Trophoblast cell (in vitro differentiated cells and primary cell): ENCODE measurements around the gene GSTA3.
A peak's percentile ranks its signal among the peaks of the same experiment; 100 is the strongest.
"Not testable (repeated sequence)": the region's sequence is repeated elsewhere in the genome, so short reads cannot be mapped to it uniquely, and the experiment has no call there.

Experiments
- DNase-seq, 2 donors: peaks; one replicate each; pipeline ENCODE4 v3.0.0-alpha.2; 2016
- H2AFZ ChIP-seq: 2 replicates; pipeline ENCODE4 v1.6.1; 2013; ENCODE audit warnings: low read length, moderate library complexity, mild to moderate bottlenecking; ENCODE audit not compliant: insufficient read depth, poor library complexity
- H2AK5ac ChIP-seq: 2 replicates; pipeline ENCODE4 v1.6.1; 2013; ENCODE audit warnings: mild to moderate bottlenecking, low read length
- H2BK120ac ChIP-seq: 2 replicates; pipeline ENCODE4 v1.6.1; 2013; ENCODE audit warnings: low read length, mild to moderate bottlenecking, moderate library complexity; ENCODE audit not compliant: insufficient read depth, poor library complexity
- H2BK12ac ChIP-seq: 2 replicates; pipeline ENCODE4 v1.6.1; 2013; ENCODE audit warnings: mild to moderate bottlenecking, low read length, moderate library complexity
- H2BK5ac ChIP-seq: 2 replicates; pipeline ENCODE4 v1.6.1; 2013; ENCODE audit warnings: low read length, low read depth, moderate library complexity, mild to moderate bottlenecking; ENCODE audit not compliant: poor library complexity
- H3K14ac ChIP-seq: 2 replicates; pipeline ENCODE4 v1.6.1; 2013; ENCODE audit warnings: mild to moderate bottlenecking, low read length
- H3K18ac ChIP-seq: 2 replicates; pipeline ENCODE4 v1.6.1; 2013; ENCODE audit warnings: mild to moderate bottlenecking, low read length
- H3K23ac ChIP-seq: 2 replicates; pipeline ENCODE4 v1.6.1; 2013; ENCODE audit warnings: low read length
- H3K27ac ChIP-seq: 2 replicates; pipeline ENCODE4 v1.5.1; 2013; ENCODE audit warnings: low read depth, mild to moderate bottlenecking, inconsistent platforms, low read length, moderate library complexity
- H3K27me3 ChIP-seq: 2 replicates; pipeline ENCODE4 v1.6.1; 2013; ENCODE audit warnings: inconsistent platforms, mild to moderate bottlenecking, low read length, moderate library complexity; ENCODE audit not compliant: insufficient read depth
- H3K36me3 ChIP-seq, 2 experiments: 1 replicate in 1 of 2; 2 replicates in 1 of 2; pipeline ENCODE4 v1.6.1; 2013; ENCODE audit warnings: low read length in 2 of 2, mild to moderate bottlenecking in 2 of 2, moderate library complexity in 1 of 2; ENCODE audit not compliant: insufficient read depth in 2 of 2, control insufficient read depth in 1 of 2
- H3K4ac ChIP-seq: 2 replicates; pipeline ENCODE4 v1.6.1; 2013; ENCODE audit warnings: low read depth, mild to moderate bottlenecking, low read length, moderate library complexity
- H3K4me1 ChIP-seq, 2 experiments: 1 replicate in 1 of 2; 2 replicates in 1 of 2; pipeline ENCODE4 v1.6.1; 2013; ENCODE audit warnings: low read length in 2 of 2, mild to moderate bottlenecking in 2 of 2, moderate library complexity in 1 of 2; ENCODE audit not compliant: insufficient read depth in 2 of 2, control insufficient read depth in 1 of 2
- H3K4me2 ChIP-seq: 2 replicates; pipeline ENCODE4 v1.6.1; 2013; ENCODE audit warnings: inconsistent platforms, mild to moderate bottlenecking, low read length, moderate library complexity
- H3K4me3 ChIP-seq: 2 replicates; pipeline ENCODE4 v1.5.1; 2013; ENCODE audit warnings: mild to moderate bottlenecking, low read depth, low read length, inconsistent platforms
- H3K79me1 ChIP-seq: one replicate; pipeline ENCODE4 v1.6.1; 2013; ENCODE audit warnings: low read length
- H3K79me2 ChIP-seq: 2 replicates; pipeline ENCODE4 v1.6.1; 2013; ENCODE audit warnings: low read length, mild to moderate bottlenecking; ENCODE audit not compliant: control insufficient read depth, insufficient read depth, poor library complexity
- H3K9ac ChIP-seq: 2 replicates; pipeline ENCODE4 v1.6.1; 2013; ENCODE audit warnings: mild to moderate bottlenecking, low read length
- H3K9me3 ChIP-seq: 2 replicates; pipeline ENCODE4 v1.6.1; 2013; ENCODE audit warnings: low read depth, mild to moderate bottlenecking, control low read depth, inconsistent platforms, low read length; ENCODE audit not compliant: insufficient read depth
- H4K12ac ChIP-seq: 2 replicates; pipeline ENCODE4 v1.6.1; 2013; ENCODE audit warnings: low read depth, mild to moderate bottlenecking, low read length, moderate library complexity
- H4K8ac ChIP-seq: 2 replicates; pipeline ENCODE4 v1.6.1; 2013; ENCODE audit warnings: low read depth, mild to moderate bottlenecking, low read length, moderate library complexity
- H4K91ac ChIP-seq: one replicate; pipeline ENCODE4 v1.6.1; 2013; ENCODE audit warnings: low read depth, mild to moderate bottlenecking, low read length, moderate library complexity
- WGBS: extraction: QIAGEN DNeasy Blood & Tissue Kit; methylation state at CpG from one replicate; pipeline ENCODE4 v1.1.7; 2013; ENCODE audit warnings: missing lambda C conversion rate; ENCODE audit not compliant: insufficient read length, insufficient coverage; ENCODE audit errors: extremely low coverage; 5-methylcytosine and 5-hydroxymethylcytosine counted together

GSTA3 gene

DNA sequence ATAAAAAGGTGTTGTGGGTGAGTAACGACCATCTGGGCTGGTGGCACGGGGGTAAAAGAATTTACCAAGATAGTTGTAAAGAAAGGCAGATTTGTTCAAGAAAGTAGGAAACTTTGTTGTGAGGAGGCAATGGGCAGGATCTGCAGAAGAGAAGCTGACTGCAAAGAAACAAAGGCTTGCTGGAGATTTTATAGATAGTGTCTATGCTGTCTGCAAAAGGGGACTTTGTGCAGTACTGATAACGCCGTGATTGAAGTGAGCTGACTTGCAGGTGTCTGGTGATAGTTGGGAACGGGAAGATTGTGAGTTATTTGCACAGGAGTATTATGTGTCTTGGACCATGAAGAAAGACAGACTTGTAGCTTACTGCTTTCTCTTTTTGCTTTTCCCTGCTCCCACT lies 36.8 kb upstream of the GSTA3 start:
- no peak overlapping the region for H3K4me3 ChIP-seq
- no peaks in the 10 kb centered on the region for H3K79me2 ChIP-seq
- DNase-seq, result peak in 1 of 2 donors; percentile 29
- no peak overlapping the region for H3K27ac ChIP-seq
- no peak overlapping the region for H3K14ac ChIP-seq
- no peak overlapping the region for H2AFZ ChIP-seq
- H4K8ac ChIP-seq, result no peak overlapping the region
- no peaks in the 10 kb centered on the region for H3K27me3 ChIP-seq
- H3K4ac ChIP-seq, result no peak overlapping the region
- peaks cover 8 to 9% of the 10 kb centered on the region in 2 experiments for H3K4me1 ChIP-seq
- H2BK120ac ChIP-seq, result no peak overlapping the region
- peak overlapping the region; percentile 6 for H3K4me2 ChIP-seq
- no peaks in the 10 kb centered on the region for H3K9me3 ChIP-seq
- no peak overlapping the region for H3K18ac ChIP-seq
- no peak overlapping the region for H4K91ac ChIP-seq
- no CpG with 5 or more reads among the region's 5 CpGs for WGBS
- H2AK5ac ChIP-seq, result no peak overlapping the region
- H3K23ac ChIP-seq, result no peak overlapping the region
- H2BK5ac ChIP-seq, result no peak overlapping the region
- no peak overlapping the region for H2BK12ac ChIP-seq
- H3K79me1 ChIP-seq, result no peaks in the 10 kb centered on the region
- no peaks in the 10 kb centered on the region for H3K36me3 ChIP-seq
- H3K9ac ChIP-seq, result no peak overlapping the region
- H4K12ac ChIP-seq, result no peak overlapping the region

- not testable (repeated sequence) for H3K23ac ChIP-seq, H3K36me3 ChIP-seq, H2BK5ac ChIP-seq, DNase-seq, H3K4me2 ChIP-seq, H3K9me3 ChIP-seq, H4K8ac ChIP-seq, H3K27me3 ChIP-seq, H3K79me1 ChIP-seq, H3K4ac ChIP-seq, H4K12ac ChIP-seq, H3K4me1 ChIP-seq, H2BK120ac ChIP-seq, H3K4me3 ChIP-seq, H3K9ac ChIP-seq, H3K79me2 ChIP-seq, H3K18ac ChIP-seq
- H2BK12ac ChIP-seq, result peak overlapping the region; percentile 58
- no CpG with 5 or more reads among the region's 10 CpGs for WGBS
- peak overlapping the region; percentile 17 for H3K14ac ChIP-seq
- H3K27ac ChIP-seq, result peak overlapping the region; percentile 4
- H4K91ac ChIP-seq, result peak overlapping the region; percentile 55
- peak overlapping the region; percentile 71 for H2AFZ ChIP-seq
- peak overlapping the region; percentile 37 for H2AK5ac ChIP-seq
Observed at GRCh38 chr6:52942821-52943220, 33.3 kb upstream of the GSTA3 start.

DNA sequence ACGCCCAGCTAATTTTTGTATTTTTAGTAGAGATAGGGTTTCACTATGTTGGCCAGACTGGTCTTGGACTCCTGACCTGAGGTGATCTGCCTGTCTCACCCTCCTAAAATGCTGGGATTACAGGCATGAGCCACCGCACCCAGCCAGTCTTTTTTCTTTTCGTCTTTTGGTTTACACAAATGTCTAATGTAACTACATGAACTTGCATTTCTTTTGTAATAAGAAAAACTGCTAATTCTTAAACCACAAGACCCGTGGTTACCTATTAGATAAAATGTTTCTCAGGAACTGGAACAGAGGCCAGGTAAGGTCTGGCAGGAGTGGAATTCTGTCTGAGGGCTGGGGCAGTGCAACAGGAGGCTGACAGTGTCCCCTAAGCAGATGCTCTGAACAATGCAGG lies 32.7 kb upstream of the GSTA3 start:
- H3K36me3 ChIP-seq, result no peaks in the 10 kb centered on the region
- H3K4me3 ChIP-seq, result no peak overlapping the region
- peak overlapping the region; percentile 43 for H3K4me2 ChIP-seq
- H3K9ac ChIP-seq, result no peak overlapping the region
- no peak overlapping the region for H2AK5ac ChIP-seq
- no peaks in the 10 kb centered on the region for H3K9me3 ChIP-seq
- H3K79me1 ChIP-seq, result no peaks in the 10 kb centered on the region
- no peaks in the 10 kb centered on the region for H3K27me3 ChIP-seq
- no peak overlapping the region for H3K18ac ChIP-seq
- H4K91ac ChIP-seq, result no peak overlapping the region
- WGBS, result no CpG with 5 or more reads among the region's 4 CpGs
- peaks cover 8 to 9% of the 10 kb centered on the region in 2 experiments for H3K4me1 ChIP-seq
- no peak overlapping the region for H4K12ac ChIP-seq
- peak overlapping the region; percentile 83 for H2AFZ ChIP-seq
- H4K8ac ChIP-seq, result peak overlapping the region; percentile 54
- H3K4ac ChIP-seq, result no peak overlapping the region
- H3K27ac ChIP-seq, result peak overlapping the region; percentile 17
- no peak overlapping the region for H3K14ac ChIP-seq
- DNase-seq, result peak; percentile 75 to 83
- H2BK5ac ChIP-seq, result no peak overlapping the region
- no peak overlapping the region for H2BK12ac ChIP-seq
- H3K79me2 ChIP-seq, result no peaks in the 10 kb centered on the region
- H3K23ac ChIP-seq, result no peak overlapping the region
- no peak overlapping the region for H2BK120ac ChIP-seq

GRCh38 chr6:52937908-52938307 lies 28.4 kb upstream of the GSTA3 start:
- H3K9ac ChIP-seq, result no peak overlapping the region
- peak; percentile 54 to 58 for DNase-seq
- no peak overlapping the region for H3K4me2 ChIP-seq

More at GRCh38 chr6:52937908-52938307, 28.4 kb upstream of the GSTA3 start:
- Histone ChIP-seq H2BK5ac (no peak overlapping the region), H2AK5ac (no peak overlapping the region), H3K79me1 (no peaks in the 10 kb centered on the region), H2AFZ (no peak overlapping the region), H3K36me3 (no peaks in the 10 kb centered on the region), H3K4me1 (peaks cover 6 to 7% of the 10 kb centered on the region in 2 experiments), H4K91ac (no peak overlapping the region), H3K4me3 (no peak overlapping the region), H2BK12ac (no peak overlapping the region), H4K8ac (no peak overlapping the region), H3K79me2 (no peaks in the 10 kb centered on the region), H3K14ac (no peak overlapping the region), H3K4ac (no peak overlapping the region), H4K12ac (no peak overlapping the region), H3K27ac (no peak overlapping the region), H3K23ac (no peak overlapping the region), H3K9me3 (no peaks in the 10 kb centered on the region), H2BK120ac (no peak overlapping the region), H3K27me3 (no peaks in the 10 kb centered on the region), H3K18ac (no peak overlapping the region)
- no CpG with 5 or more reads among the region's 2 CpGs for WGBS
